NCI-H69 (cell line): Measurements from ENCODE around the gene GPR107.

ENCODE experiments used
- DNase-seq: peaks from one replicate; lab custom pipeline; 2025; lab: John Stamatoyannopoulos, UW

Gene GPR107

GRCh38 chr9:130110166-130110565, 56.5 kb downstream of the GPR107 start:
- peak; percentile 44 for DNase-seq

GRCh38 chr9:130110596-130111021, 56.9 kb downstream of the GPR107 start:
- no peak for DNase-seq

DNA sequence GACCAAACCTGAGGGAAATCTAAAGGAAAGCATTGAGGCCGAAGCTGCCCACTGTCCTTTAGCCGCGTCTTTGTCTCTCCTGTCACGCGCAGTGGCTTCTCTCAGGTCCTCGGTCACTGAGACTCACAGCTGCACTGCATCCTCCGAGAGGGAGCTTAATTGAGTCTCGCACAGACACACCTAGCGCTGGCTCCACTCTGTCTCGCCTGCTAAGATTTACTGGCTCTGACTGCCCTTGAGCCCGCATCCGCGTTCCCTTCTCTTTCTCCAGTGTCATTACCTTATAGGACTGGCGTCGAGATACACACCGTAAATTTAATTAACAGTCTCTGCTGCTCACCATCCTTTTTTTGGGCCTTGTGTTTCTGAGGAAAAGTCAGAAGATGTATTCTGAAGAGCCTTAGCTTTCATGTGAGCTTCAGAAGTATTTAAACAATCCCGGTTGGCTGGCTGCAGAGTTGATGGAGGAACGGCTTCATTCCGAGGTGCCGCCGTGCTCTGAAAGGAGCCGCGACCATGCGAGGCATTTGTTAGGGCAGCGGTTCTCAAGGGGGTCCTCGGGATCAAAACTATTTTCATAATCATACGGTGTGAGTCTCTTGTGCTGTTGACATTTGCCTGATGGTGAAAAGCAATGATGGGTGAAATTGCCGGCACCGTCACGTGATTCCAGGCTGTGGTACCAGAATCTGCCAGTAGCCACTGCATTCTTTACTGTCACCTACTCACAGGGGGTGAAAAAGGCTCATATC, 58.3 kb downstream of the GPR107 start:
- peak; percentile 31 for DNase-seq

DNA sequence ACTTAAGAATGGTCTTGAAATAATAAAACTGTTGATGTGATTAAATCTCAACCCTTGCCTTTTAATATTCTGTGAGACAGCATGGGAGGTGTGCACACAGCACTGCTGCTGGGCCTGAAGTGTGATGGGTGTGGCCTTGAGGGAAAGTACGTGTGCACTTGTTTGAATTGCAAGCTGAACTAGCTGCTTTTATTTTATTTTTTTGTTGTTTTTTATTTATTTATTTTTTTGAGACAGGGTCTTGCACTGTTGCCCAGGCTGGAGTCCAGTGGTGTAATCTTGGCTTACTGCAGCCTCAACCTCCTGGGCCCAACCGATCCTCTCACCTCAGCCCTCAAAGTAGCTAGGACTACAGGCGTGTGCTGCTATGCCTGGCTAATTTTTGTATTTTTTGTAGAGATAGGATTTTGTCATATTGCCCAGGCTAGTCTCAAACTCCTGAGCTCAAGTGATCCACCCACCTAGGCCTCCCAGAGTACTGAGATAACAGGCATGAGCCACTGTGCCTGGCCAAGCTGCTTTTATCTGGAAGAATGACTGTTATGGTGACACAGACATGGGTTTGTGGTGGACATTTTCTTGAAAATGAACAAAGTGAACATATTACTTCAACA, 58.9 kb downstream of the GPR107 start:
- DNase-seq, result no peak

DNA sequence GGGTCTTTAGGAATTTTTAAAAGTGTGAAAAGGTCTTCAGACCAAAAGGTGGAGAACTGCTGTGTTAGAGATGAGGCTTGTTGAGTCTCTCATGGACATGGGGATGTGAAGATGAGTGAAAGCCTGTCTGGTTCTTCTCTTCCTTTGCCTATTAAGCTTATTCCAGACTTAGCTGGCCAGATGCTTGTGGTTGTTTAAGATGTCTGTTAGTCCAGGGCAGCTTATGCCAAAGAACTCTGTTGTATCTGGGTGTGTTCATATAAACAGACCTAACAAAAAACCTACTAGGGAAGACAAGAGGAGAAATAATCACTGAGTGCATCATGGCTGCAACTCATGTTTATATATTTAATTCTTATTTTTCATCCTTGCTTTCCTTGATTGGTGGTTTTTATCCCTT, 61.0 kb downstream of the GPR107 start:
- DNase-seq, result no peak

DNA sequence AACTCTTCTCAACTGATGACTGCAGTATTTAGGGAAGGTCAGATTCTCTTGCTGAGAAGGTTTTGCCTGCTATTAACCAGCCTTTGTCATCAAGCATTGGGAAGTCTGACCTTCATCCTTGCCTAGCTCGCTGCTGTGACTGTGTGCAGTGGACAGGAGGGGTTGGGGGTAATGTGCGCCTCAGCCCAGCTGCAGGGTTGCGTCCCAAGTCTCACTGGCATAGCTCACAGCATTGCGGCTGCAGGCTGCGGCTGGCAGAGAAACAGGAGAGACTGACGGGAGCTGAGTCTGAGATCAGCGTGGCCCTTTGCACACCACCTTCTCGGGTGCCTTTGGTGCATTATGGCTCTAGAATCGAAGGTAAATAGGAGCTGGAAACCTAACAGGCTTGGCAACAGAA, 62.6 kb downstream of the GPR107 start:
- no peak for DNase-seq

DNA sequence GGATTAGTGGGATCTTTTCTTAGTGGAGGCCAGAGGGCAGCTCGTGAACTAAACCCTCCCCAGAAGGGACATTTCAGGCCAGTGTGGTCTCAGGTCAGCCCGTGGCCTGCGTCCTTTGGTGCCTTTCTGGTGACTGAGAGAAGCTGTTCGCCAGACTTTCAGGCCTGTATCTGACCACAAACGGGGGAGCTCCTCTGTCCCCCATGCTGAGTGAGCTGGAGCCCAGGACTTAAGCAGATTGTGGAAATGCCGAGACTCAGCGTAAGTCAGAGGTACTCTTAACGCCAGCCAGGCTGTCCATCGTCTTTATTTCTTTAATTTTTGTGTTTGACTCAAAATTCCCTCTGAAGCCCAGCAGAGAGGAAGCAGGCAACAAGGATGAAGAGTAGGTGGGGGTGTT, 63.7 kb downstream of the GPR107 start:
- no peak for DNase-seq

DNA sequence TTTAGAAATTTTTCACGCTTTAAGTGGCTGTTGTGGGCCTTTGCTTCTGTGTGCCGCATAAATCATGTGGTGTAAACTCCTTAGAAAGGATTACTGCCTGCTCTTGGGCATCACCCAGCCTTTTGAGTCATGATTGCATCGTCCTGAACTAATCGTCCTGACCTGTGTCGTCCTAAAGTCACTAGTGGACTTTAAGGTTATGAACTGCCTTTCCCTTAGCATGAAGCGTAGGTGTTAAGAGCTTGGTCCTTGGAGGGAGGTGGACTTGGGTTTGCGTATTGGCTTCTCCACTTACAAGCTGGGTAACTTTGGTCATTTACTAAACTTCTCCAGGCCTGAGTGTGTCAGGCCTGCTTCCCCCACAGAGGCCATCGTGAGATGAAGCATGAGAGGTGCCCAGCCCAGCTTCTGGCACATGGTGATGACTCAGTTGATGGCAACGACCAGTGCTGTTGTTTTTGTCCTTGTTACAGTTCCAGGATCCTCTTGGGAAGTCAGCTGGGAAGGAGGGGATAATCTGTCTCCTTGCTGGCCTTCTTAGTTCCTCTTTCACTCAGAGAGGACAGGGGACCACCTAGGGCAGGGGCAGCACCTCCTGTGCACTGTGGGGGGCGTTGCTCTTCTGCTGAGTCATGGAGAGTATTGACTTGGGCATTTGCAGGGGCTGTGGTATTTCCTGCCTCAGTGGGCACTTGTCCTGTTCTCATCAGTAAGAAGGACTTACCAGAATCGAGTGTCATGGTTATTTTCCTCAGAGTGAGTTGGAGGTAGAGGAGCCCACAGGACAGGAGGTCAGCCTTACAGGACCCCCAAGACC, 64.3 kb downstream of the GPR107 start:
- peak; percentile 31 for DNase-seq

DNA sequence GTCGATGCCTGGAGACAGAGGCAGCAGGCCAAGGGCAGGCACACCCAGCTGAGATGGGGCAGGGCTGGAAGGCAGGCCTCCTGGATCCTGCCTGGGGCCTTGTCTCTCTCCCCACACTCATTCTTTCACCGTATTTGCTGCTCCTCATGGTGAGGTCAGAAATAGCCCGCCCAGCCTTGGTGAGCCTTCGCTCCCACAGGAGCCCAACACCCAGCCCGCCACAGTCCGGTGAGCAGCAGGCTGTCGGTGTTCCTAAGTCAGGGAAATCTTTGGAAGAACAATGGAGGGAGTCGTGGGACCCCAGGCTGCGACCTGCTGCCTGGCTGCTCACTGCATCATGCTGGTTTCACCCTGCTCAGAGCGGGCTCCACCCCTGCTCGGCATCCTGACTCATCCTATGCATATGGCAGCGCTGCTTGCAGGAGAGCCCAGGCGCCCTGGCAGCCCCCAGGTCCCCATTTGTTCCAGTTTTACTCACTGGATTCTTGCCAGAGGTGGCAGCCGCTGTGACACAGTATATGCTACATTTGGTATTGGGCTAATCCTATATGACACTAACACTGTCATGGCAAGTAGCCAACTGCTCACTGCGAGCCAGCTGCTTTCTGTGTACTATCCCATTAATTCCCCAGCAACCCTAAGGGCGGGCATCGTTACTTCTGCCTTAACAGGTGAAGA, 65.3 kb downstream of the GPR107 start:
- peak; percentile 100 for DNase-seq

GRCh38 chr9:130119519-130120298, 66.0 kb downstream of the GPR107 start:
- DNase-seq, result peak; percentile 59

DNA sequence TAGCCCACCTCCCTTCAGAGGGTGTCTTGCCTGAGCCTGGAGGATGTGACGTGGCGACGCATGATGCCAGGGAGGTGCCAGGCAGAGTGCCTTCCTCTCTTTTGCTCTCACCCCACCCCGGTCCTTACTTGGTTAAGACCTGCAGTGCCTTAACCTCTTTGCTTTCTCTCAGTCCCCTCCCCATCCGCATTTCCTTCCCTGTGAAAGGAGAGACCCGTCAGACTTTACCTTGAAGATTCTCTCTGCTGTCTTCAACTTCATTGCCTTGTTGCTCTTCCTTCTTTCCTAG, 66.5 kb downstream of the GPR107 start:
- no peak for DNase-seq

GRCh38 chr9:130120832-130121231, 67.1 kb downstream of the GPR107 start:
- DNase-seq, result no peak

DNA sequence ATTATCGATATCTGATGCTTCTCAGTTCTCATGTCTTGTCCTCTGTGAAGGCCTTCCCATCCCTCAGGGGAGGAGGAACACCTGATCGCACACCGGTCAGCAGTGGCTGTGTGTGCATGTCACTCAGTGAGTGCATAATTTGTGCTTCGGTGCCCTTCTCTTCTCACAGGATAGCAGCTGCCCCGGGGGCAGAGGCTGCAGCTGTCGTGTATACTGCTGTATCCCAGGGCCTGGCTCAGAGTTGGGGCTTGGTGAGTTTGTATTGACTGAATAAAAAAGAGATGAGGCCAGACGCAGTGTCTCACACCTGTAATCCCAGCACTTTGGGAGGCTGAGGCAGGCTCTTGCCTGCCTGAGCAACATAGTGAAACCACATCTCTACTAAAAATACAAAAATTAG, 68.8 kb downstream of the GPR107 start:
- peak; percentile 90 for DNase-seq

DNA sequence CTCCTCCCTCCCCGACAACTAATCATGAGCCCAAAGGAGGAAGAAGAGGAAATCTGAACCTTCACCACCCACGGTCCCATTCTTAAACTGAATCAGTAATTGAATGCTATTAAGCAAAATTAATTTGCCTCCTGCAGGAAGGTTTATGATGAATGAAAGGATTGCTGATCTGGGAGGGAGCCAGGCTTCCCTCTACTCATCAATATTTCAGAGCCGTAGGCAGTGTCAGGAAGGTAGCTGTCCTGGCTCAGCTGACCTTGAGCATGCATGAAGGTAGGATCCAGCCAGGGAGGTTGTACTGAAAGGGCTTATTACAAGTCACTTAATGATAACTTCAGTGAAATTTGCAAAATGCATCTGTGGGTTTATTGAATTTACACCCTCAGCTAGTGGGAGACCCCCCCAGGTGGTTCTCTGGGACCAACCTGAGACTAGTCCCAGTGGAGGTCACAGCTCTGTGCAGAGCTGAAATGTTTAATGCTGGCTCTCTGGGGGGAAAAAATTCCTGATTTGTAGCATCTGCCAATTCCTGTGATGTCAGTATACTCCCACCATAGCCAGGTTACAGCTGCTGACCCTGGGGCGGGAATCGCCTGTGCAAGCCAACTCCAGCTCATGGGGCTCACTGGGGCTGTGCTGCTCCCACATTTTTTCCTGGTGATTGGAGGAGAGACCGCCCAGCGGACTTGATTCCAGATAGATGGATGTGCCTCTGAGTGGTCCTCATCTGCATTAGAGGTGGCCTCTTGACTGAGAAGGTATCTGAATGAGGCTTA, 70.6 kb downstream of the GPR107 start:
- DNase-seq, result peak; percentile 74

GRCh38 chr9:130126721-130127433, 73.2 kb downstream of the GPR107 start:
- no peak for DNase-seq

DNA sequence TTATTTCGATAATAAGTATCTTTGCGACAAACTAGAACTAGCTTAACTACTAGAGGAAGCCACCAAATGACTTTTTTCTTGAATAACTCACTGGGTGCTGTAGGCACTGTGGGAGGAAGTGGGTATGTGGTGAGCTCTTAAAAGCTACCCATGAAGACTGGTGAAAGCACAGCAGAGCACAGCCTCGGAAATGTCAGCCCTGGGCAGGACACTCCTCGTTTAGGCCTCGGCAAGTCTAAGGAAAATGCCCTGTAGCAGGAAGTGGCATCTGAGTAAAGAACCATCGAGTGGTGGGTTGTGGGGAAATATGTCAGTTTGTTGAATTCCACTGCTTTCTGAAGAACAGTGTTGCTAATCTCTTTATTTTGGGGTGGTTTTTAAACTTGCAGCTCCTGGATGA, 74.5 kb downstream of the GPR107 start:
- no peak for DNase-seq

DNA sequence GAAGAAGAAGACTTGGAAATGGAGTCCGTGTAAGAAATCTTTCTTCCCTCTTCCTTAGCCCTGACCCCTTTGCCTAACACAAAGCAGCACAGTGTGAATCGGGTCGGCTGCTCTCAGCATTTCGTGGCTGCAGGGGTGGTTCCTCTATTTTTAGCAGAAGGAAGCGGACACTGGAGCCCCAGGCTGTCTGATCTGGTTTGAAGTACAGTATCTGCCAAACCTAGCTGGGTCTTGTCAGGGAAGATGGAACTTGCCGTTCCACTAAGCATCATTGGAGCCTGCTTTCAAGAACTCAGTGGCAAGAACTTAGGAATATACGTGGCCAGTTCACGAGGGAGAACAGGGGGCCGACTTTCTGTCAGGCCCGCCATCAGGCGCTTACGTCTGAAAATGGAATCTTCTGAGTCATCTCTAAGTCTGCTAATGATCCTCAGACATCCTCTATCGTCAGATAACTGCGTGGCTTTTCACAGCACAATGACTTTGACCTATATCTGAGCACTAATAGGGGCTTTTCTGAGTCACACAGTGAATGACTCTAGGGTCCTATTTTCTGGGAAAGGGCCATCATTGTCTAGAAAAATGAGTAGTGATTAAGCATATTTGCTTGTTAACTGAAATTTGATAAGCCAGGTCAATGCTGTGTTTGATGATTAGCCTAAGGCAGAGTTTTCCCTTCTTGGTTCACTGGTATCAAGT, 75.2 kb downstream of the GPR107 start:
- peak; percentile 71 for DNase-seq

DNA sequence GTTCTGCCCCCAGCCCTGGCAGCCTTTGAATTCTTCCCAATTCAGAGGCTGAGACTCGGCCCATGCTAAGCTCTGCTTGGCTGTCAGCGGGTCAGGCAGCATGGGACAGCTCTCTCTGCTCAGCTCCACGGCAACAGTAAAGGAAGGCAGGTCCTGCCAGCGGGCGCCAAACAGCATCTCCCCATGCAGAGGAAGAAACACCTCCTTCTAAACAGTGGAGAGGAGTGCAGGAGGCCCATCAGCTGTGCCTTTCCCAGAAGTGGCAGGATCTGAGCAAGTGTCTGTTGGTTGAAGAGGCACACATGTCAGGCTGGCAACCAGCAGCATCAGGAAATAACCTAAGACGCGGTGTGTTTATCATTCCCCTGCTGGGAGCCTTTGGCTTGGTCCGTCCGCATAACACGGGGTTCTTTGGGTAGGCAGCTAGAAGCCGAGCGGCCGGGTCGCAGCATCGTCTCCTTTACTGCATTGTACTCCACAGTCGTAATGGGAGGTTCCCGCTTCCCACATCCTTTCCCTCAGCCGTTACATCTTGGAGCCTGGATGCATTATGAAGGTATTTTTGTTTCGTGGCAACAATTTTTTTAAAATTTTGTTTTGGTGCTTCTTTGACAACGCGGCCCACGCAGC, 75.8 kb downstream of the GPR107 start:
- DNase-seq, result no peak

- no peak for DNase-seq
Measured at GRCh38 chr9:130132746-130133145, 79.0 kb downstream of the GPR107 start.
